NCI-H1105 (cell line): ENCODE results near the gene HOXA6.

Experiments
- DNase-seq: peaks from one replicate; lab custom pipeline; 2025; lab: John Stamatoyannopoulos, UW

HOXA6 gene

DNA sequence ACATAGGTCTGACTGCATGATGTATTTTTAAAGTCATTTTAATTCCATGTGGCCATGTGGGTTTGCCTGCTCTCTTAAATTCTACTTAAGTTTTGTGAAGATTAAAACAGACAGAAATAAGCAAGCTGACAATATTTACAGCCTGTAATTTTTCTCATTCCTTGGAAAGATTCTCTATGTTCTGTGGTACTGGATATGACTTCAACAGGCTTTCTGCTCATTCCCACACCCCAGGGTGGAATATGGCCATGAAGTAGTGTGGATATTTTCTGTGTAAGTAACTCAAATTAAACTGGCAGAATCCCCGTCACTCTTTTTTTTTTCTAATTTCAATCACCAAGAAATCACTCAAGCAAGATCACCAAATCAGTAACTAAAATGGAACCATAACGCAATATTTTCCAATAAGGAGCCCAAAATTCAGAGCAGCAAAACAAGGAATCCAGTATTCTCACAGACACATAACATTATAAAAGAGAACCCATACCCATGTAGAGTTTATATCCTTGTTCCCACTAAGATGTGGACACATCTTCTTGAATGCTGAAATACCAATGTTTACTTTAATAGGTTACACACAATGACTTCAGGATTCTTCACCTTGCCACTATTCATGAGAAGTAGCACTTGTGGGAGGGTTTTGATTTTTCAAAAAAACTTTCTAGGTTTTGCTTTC lies 9.8 kb downstream of the HOXA6 start:
- DNase-seq = no peak

GRCh38 chr7:27134392-27134791 lies 13.2 kb downstream of the HOXA6 start:
- no peak for DNase-seq

DNA sequence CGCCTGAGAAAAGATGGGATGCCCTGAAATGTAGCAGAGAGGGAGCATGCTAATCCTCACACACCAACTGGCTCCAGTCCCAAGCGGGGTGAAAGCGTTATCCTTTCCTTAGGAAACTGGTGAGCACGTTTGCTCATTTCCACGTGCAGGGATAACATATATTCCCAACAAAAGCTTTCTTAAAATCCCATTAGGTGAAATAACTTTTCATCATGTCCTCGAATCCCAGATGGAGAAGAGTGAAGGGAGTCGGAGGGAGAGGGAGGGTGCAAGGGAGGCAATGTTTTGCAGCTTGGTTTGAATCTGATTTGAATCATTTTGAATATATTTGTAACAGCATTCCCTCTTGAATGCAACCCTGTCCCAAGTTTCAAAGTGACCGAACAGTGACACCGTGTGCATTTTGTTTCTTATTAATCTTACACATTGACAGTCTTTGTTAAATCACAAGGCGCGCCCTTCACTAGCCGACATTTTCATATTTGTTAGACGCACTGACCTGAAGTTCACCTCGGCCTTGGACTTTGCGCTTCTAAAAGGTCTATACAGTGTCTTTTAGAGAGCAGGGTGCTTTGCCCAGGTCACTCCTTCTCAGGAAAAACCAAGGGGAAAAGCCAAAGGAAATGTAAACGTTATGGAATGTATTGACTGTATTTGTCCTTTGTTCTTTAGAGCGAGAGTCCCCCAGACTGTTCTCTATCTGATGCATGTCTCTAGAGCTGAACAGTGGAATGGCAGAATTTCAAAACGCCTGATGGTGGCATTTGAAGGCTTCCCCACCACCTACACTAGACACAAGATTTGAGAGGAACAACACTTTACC lies 14.0 kb downstream of the HOXA6 start:
- DNase-seq = no peak

GRCh38 chr7:27132978-27133377 lies 14.6 kb downstream of the HOXA6 start:
- DNase-seq = no peak

- DNase-seq = no peak
These were observed 15.4 kb downstream of the HOXA6 start for GRCh38 chr7:27132214-27132613.

DNA sequence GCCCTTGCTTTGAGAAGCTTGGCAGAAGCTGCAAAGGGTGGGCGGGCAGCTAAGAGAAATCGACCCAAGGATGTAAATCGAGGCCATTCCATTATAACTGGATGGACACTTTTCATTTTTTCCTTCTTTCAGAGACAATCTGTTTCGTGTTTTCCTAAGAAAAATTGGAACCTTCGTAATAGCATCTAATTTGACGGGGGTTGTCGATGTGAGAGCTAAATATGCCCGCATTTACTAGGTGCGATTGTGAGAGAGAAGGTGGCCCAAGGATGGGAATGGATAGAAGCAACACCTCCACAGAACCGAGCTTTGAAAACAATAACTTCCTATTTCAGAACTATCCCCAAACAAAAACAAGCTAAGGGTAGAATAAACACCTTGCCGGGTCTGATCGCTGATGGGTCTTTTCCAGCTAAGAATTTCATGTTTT lies 16.2 kb downstream of the HOXA6 start:
- DNase-seq = no peak

DNA sequence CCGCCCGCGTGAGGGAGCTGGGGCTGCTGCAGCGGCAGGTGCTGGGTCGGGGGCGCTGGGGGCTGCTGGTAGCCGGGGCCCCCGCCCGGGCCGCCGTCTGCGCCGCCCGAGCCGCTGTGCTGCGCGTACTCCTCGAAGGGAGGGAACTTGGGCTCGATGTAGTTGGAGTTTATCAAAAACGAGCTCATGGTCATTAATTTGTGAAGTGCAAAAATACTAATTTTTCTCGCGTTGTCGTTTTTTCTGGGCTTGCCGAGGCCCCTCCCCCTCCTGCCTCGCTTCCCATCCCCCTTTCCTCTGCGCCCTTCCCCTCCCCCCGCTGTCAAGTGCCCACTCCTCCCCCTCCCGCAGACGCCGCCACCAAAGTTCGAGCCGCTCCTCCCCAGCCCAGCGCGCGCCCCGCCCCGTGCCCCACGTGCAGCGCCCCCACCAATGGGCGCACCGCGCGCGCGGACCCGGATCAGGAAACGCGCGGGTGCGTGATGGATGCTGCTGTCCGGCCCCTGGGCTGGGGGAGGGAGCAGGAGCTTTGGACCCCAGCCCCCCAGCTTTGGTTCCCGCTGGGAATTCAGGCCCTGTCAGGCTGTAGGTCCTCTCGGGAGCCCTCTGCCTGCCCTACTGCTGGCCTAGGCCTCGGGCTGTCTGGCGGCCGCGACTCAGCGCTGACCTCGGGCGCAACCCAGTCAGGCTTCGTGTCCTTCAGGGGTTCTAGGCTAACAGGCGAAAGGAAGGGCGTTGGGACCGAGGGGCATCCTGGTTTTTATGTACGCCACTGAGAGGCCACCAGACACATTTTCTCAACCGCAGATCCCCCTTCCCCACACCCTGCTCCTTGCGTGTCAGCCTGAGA lies 16.8 kb downstream of the HOXA6 start, which contains the start of gene HOXA4:
Gene HOXA4 (minus strand): TSS at position 218 of the 850 bp plus-strand sequence. CDS start 24 bp downstream, at position 194.
- no peak for DNase-seq

GRCh38 chr7:27129729-27130539 lies 17.6 kb downstream of the HOXA6 start:
- DNase-seq = no peak

- no peak for DNase-seq
These were observed 18.5 kb downstream of the HOXA6 start for GRCh38 chr7:27128776-27129728.

DNA sequence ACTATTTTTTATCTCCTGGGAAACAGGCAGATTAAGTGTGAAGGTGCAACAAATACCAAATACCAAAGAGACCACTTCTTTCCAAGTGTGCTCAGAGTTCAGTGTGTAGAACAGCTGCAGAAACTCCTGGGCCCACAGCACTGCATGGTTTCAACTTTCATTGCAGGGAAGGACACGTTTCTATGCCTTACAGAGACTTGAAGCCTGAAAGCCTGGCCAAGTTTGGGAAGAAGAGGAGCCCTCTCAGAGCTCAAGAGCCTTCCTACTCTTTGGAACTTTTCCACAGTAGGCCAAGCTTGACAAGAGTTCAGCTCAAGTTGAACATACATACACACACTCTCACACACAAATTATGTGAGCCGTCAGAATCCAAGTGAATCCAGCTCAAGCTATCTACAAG lies 19.5 kb downstream of the HOXA6 start:
- no peak for DNase-seq

- no peak for DNase-seq
These were observed 20.8 kb downstream of the HOXA6 start for GRCh38 chr7:27126596-27127327.

GRCh38 chr7:27125986-27126394 lies 21.6 kb downstream of the HOXA6 start:
- no peak for DNase-seq

GRCh38 chr7:27124902-27125689 lies 22.5 kb downstream of the HOXA6 start:
- DNase-seq = no peak

- no peak for DNase-seq
These were observed 23.3 kb downstream of the HOXA6 start for GRCh38 chr7:27124096-27124901.

DNA sequence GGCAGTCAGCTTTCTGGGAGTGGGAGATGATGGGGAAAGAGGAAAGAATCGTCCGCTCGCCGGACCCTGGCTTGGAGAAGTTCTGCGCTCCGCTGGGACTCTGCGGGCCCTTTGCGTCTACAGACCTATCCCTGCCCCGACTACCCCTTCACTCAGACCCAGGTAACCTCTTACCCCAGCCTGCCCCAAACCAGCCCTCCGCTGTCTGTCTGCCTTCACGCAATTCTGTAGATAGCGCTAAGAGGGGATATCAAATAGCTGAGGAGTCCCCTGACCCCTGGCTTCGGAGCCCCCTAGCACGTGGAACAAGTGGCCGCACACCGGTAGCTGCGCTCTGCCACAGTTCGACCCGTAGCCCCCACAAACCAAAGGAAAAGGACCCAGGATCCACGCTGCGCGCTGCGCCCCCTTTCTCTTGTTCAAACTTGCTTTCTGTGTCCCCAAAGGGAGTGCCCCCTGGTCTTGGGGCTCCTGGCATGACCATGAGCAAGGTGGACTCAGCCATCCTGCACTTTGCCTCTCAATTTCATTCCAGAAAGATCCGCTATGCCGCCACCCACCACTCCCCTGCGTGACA lies 24.0 kb downstream of the HOXA6 start:
- DNase-seq = no peak

GRCh38 chr7:27123007-27123476 lies 24.5 kb downstream of the HOXA6 start:
- DNase-seq = no peak
